Mesenchymal stem cell (in vitro differentiated cells and primary cell): ENCODE measurements around the gene VTI1A.

ENCODE experiments used
- DNase-seq: peaks from one replicate; pipeline ENCODE4 v3.0.0-alpha.2; 2013
- H2AFZ ChIP-seq: one replicate; pipeline ENCODE4 v1.6.1; 2013; ENCODE audit warnings: low read depth, mild to moderate bottlenecking, control low read depth, inconsistent platforms, low read length, moderate library complexity
- H2AK5ac ChIP-seq: 2 replicates; pipeline ENCODE4 v1.6.1; 2013; ENCODE audit warnings: low read length, moderate library complexity, mild to moderate bottlenecking, inconsistent platforms; ENCODE audit not compliant: severe bottlenecking
- H2BK120ac ChIP-seq: one replicate; pipeline ENCODE4 v1.6.1; 2013; ENCODE audit warnings: low read depth, mild to moderate bottlenecking, inconsistent platforms, low read length, moderate library complexity
- H2BK12ac ChIP-seq, 2 experiments: one replicate each; pipeline ENCODE4 v1.6.1; 2013; ENCODE audit warnings: inconsistent platforms in 2 of 2, low read length in 2 of 2, mild to moderate bottlenecking in 2 of 2, moderate library complexity in 2 of 2, control low read depth in 1 of 2
- H2BK15ac ChIP-seq: one replicate; pipeline ENCODE4 v1.6.1; 2013; ENCODE audit warnings: mild to moderate bottlenecking, low read depth, inconsistent platforms; ENCODE audit not compliant: poor library complexity, severe bottlenecking
- H2BK5ac ChIP-seq: 2 replicates; pipeline ENCODE4 v1.6.1; 2013; ENCODE audit warnings: low read depth, mild to moderate bottlenecking, low read length, control low read depth, inconsistent platforms; ENCODE audit not compliant: poor library complexity, severe bottlenecking
- H3K14ac ChIP-seq, 2 experiments: one replicate each; pipeline ENCODE4 v1.6.1; 2013; ENCODE audit warnings: inconsistent platforms in 2 of 2, low read length in 2 of 2, control low read depth in 1 of 2, mild to moderate bottlenecking in 1 of 2, moderate library complexity in 1 of 2
- H3K18ac ChIP-seq, 2 experiments: one replicate each; pipeline ENCODE4 v1.6.1; 2013; ENCODE audit warnings: inconsistent platforms in 2 of 2, low read length in 2 of 2, control low read depth in 1 of 2, low read depth in 1 of 2, mild to moderate bottlenecking in 1 of 2
- H3K23ac ChIP-seq, 2 experiments: one replicate each; pipeline ENCODE4 v1.6.1; 2013; ENCODE audit warnings: inconsistent platforms in 2 of 2, low read length in 2 of 2, mild to moderate bottlenecking in 2 of 2, moderate library complexity in 2 of 2, control low read depth in 1 of 2
- H3K27ac ChIP-seq: 2 replicates; pipeline ENCODE4 v1.5.1; 2013; ENCODE audit warnings: mild to moderate bottlenecking, moderate library complexity, low read length, control low read depth, inconsistent platforms; ENCODE audit not compliant: poor library complexity, severe bottlenecking
- H3K27me3 ChIP-seq, 2 experiments: 2 replicates each; pipeline versions ENCODE4 v1.6.1 to v1.7.0; 2013; ENCODE audit warnings: low read length in 2 of 2, mild to moderate bottlenecking in 2 of 2, moderate library complexity in 2 of 2, control low read depth in 1 of 2, inconsistent platforms in 1 of 2; ENCODE audit not compliant: control insufficient read depth in 1 of 2, insufficient read depth in 1 of 2
- H3K36me3 ChIP-seq, 2 experiments: 2 replicates each; pipeline versions ENCODE4 v1.6.1 to v1.7.0; 2013; ENCODE audit warnings: low read length in 2 of 2, control low read depth in 1 of 2, inconsistent platforms in 1 of 2, low read depth in 1 of 2, mild to moderate bottlenecking in 1 of 2; ENCODE audit not compliant: insufficient read depth in 2 of 2, control insufficient read depth in 1 of 2
- H3K4ac ChIP-seq, 2 experiments: one replicate each; pipeline ENCODE4 v1.6.1; 2013; ENCODE audit warnings: inconsistent platforms in 2 of 2, low read length in 2 of 2, mild to moderate bottlenecking in 2 of 2, moderate library complexity in 2 of 2, control low read depth in 1 of 2, low read depth in 1 of 2
- H3K4me1 ChIP-seq: 2 replicates; pipeline ENCODE4 v1.6.1; 2013; ENCODE audit warnings: low read depth, low read length, control low read depth; ENCODE audit not compliant: control insufficient read depth, insufficient read depth
- H3K4me2 ChIP-seq: 2 replicates; pipeline ENCODE4 v1.6.1; 2013; ENCODE audit warnings: low read length, mild to moderate bottlenecking, inconsistent platforms; ENCODE audit not compliant: poor library complexity, severe bottlenecking
- H3K4me3 ChIP-seq, 2 experiments: 2 replicates each; pipeline versions ENCODE4 v1.5.1 to v1.7.0; 2013; ENCODE audit warnings: low read length in 2 of 2, mild to moderate bottlenecking in 2 of 2, control low read depth in 1 of 2, low read depth in 1 of 2; ENCODE audit not compliant: insufficient read depth in 1 of 2
- H3K79me1 ChIP-seq: replicated peaks from 2 replicates; pipeline ENCODE4 v1.6.1; 2013; ENCODE audit warnings: mild to moderate bottlenecking, control low read depth, low read length, inconsistent platforms; ENCODE audit not compliant: poor library complexity, severe bottlenecking
- H3K9ac ChIP-seq: 2 replicates; pipeline ENCODE4 v1.7.0; 2013; ENCODE audit warnings: mild to moderate bottlenecking, low read length, moderate library complexity
- H3K9me3 ChIP-seq: 2 replicates; pipeline ENCODE4 v1.7.0; 2013; ENCODE audit warnings: mild to moderate bottlenecking, low read length; ENCODE audit not compliant: control insufficient read depth
- H4K8ac ChIP-seq: one replicate; pipeline ENCODE4 v1.6.1; 2013; ENCODE audit warnings: inconsistent platforms, mild to moderate bottlenecking, low read length, moderate library complexity
- H4K91ac ChIP-seq: one replicate; pipeline ENCODE4 v1.6.1; 2013; ENCODE audit warnings: mild to moderate bottlenecking, low read length, inconsistent platforms
- WGBS: methylation state at CpG from one replicate; pipeline ENCODE4 v1.1.7; 2013; ENCODE audit warnings: mixed read lengths; 5-methylcytosine and 5-hydroxymethylcytosine counted together

VTI1A gene

GRCh38 chr10:112613620-112614019 is 166.6 kb downstream of the VTI1A start:
- H4K8ac ChIP-seq = no peak overlapping the region
- no peak overlapping the region for H4K91ac ChIP-seq
- peaks cover 4% of the 10 kb centered on the region for H3K79me1 ChIP-seq
- no peak overlapping the region for H3K9ac ChIP-seq
- no peak overlapping the region for H2BK12ac ChIP-seq
- H3K27me3 ChIP-seq = no peaks in the 10 kb centered on the region
- H2BK120ac ChIP-seq = no peak overlapping the region
- H3K4me1 ChIP-seq = no peaks in the 10 kb centered on the region
- H2AK5ac ChIP-seq = no peak overlapping the region
- H3K23ac ChIP-seq = no peak overlapping the region
- 95% methylated on average over 6 of the region's 7 CpGs for WGBS
- no peak overlapping the region for H3K18ac ChIP-seq
- no peak overlapping the region for H3K14ac ChIP-seq
- no peak overlapping the region for H3K27ac ChIP-seq
- no peak overlapping the region for H2BK15ac ChIP-seq
- no peaks in the 10 kb centered on the region for H3K36me3 ChIP-seq
- H3K9me3 ChIP-seq = peaks cover 15% of the 10 kb centered on the region
- H3K4ac ChIP-seq = no peak overlapping the region
- H3K4me2 ChIP-seq = no peak overlapping the region
- H2BK5ac ChIP-seq = no peak overlapping the region
- DNase-seq = no peak
- no peak overlapping the region for H2AFZ ChIP-seq
- H3K4me3 ChIP-seq = no peak overlapping the region

DNA sequence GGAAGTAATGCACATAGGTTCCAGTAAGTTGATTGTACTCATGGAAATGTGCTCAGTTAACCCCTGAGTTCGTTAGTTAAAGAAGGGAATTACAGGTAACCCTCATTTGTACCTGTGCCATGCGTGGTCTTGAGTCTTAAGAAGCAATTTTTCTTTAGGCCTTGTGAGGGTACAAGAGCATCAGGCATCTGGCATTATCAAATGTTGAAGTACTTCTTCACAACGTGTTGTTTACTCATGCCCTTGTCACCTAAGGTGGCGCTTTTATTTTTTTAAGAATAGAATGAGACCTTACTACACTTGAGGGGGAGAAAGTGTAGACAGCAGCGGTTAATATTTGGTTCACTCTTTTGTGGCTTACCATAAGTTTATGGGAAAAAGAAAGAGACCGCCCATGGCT is 167.1 kb downstream of the VTI1A start:
- no peaks in the 10 kb centered on the region for H3K27me3 ChIP-seq

DNA sequence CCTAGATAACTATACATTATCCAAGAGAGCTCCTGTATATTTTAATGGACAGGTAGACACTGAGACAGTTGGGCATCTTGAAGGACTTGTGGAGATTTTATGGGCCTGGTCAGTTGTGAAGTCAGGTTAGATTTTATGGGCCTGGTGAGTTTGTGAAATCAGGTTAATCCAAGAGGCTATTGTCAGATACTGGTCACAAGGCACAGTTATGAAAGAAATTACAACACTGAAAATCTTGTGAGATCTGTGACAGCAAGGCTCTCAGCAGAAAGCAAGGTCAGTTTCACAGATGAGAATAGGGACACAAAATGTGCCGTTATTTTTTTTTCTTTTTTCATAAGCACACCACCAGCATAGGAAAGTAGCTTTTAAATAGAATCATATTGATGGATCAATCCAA is 167.6 kb downstream of the VTI1A start:
- Histone ChIP-seq H3K4ac (no peak overlapping the region), H3K36me3 (no peaks in the 10 kb centered on the region), H3K4me3 (no peak overlapping the region), H2AFZ (no peak overlapping the region), H3K4me2 (no peak overlapping the region), H3K4me1 (no peaks in the 10 kb centered on the region), H3K14ac (no peak overlapping the region), H3K9me3 (peaks cover 15% of the 10 kb centered on the region), H3K79me1 (peaks cover 6% of the 10 kb centered on the region), H3K9ac (no peak overlapping the region), H2BK15ac (no peak overlapping the region), H3K27ac (no peak overlapping the region), H4K91ac (no peak overlapping the region), H3K23ac (no peak overlapping the region), H2BK12ac (no peak overlapping the region), H3K18ac (no peak overlapping the region), H2BK120ac (no peak overlapping the region), H3K27me3 (no peaks in the 10 kb centered on the region), H2AK5ac (no peak overlapping the region), H2BK5ac (no peak overlapping the region), H4K8ac (no peak overlapping the region)
- no CpG with 5 or more reads among the region's 1 CpG for WGBS
- DNase-seq = no peak

More for the DNA sequence above, 167.1 kb downstream of the VTI1A start:
- H4K91ac ChIP-seq = no peak overlapping the region
- H3K4me3 ChIP-seq = no peak overlapping the region
- H2BK15ac ChIP-seq = no peak overlapping the region
- H3K36me3 ChIP-seq = no peaks in the 10 kb centered on the region
- H3K4me1 ChIP-seq = no peaks in the 10 kb centered on the region
- H3K9ac ChIP-seq = no peak overlapping the region
- no peak overlapping the region for H3K27ac ChIP-seq
- no peak overlapping the region for H3K4ac ChIP-seq
- H3K9me3 ChIP-seq = peaks cover 15% of the 10 kb centered on the region
- no peak overlapping the region for H2BK5ac ChIP-seq
- H2BK12ac ChIP-seq = no peak overlapping the region
- H2AFZ ChIP-seq = no peak overlapping the region
- H4K8ac ChIP-seq = no peak overlapping the region
- H2BK120ac ChIP-seq = no peak overlapping the region
- no peak for DNase-seq
- H3K14ac ChIP-seq = no peak overlapping the region
- no peak overlapping the region for H3K18ac ChIP-seq
- 97% methylated on average over 5 of the region's 6 CpGs for WGBS
- no peak overlapping the region for H3K23ac ChIP-seq
- H3K79me1 ChIP-seq = peaks cover 4% of the 10 kb centered on the region
- no peak overlapping the region for H2AK5ac ChIP-seq
- H3K4me2 ChIP-seq = no peak overlapping the region

DNA sequence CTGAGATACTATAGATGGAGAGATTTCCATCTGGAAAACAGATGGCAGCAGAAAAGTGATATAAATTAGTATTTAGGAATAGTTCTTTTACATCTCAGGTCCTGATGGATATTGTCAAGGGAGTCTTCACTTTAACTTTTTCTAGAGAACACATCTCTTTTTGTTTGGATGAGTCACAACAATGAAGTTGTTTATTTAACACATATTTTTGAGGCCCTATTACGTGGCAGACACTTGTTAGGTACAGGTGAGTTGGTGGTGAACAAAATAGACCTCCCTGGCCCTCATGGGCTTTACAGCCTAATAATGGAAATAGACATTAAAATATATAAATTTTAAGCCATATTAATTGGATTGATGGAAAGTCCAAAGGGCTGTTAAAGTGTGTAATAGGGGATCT is 168.3 kb downstream of the VTI1A start:
- no peak overlapping the region for H3K14ac ChIP-seq
- H2BK120ac ChIP-seq = no peak overlapping the region
- no peak overlapping the region for H3K4me3 ChIP-seq
- H3K4me2 ChIP-seq = no peak overlapping the region
- no peak overlapping the region for H4K8ac ChIP-seq
- H3K9ac ChIP-seq = no peak overlapping the region
- H3K9me3 ChIP-seq = peaks cover 15% of the 10 kb centered on the region
- H3K18ac ChIP-seq = no peak overlapping the region
- H3K4me1 ChIP-seq = no peaks in the 10 kb centered on the region
- no peak overlapping the region for H2AK5ac ChIP-seq
- no peak overlapping the region for H3K23ac ChIP-seq
- WGBS = no CpG with 5 or more reads among the region's 1 CpG
- no peaks in the 10 kb centered on the region for H3K36me3 ChIP-seq
- no peak overlapping the region for H2BK15ac ChIP-seq
- H2AFZ ChIP-seq = no peak overlapping the region
- H3K79me1 ChIP-seq = peaks cover 6% of the 10 kb centered on the region
- no peak overlapping the region for H3K27ac ChIP-seq
- H4K91ac ChIP-seq = no peak overlapping the region
- DNase-seq = no peak
- H3K27me3 ChIP-seq = no peaks in the 10 kb centered on the region
- no peak overlapping the region for H3K4ac ChIP-seq
- H2BK12ac ChIP-seq = no peak overlapping the region
- H2BK5ac ChIP-seq = no peak overlapping the region
